Measurements from ENCODE around the gene CDC42BPG. TPM values are rescaled to one million over a fixed set of nuclear protein-coding genes. Genes with fewer than 3 reads are reported as not detected.
A peak's percentile ranks its signal among the peaks of the same experiment; 100 is the strongest.

Gene CDC42BPG
- total and polyA plus RNA-seq, 9 of the 15 experiments (the other 6 are each of a cell fraction or from before 2014, with no cell fraction given): 0.04 to 8.8 (median 2.1) TPM

GRCh38 chr11:64885367-64886286 lies 41.2 kb upstream of the CDC42BPG start (continued):
- TF ChIP-seq ZNF174 (CRISPR knock-in tag; IDR thresholded peaks at IDR 0.05): no peak
- no peak for TF ChIP-seq MLLT1 (IDR thresholded peaks at IDR 0.05)
- no peak for TF ChIP-seq ZNF586 (CRISPR knock-in tag; conservative IDR thresholded peaks at IDR 0.05)
- TF ChIP-seq CTCF (IDR thresholded peaks at IDR 0.05 in 2 of 3, conservative IDR thresholded peaks at IDR 0.05 in 1 of 3; ENCODE audit: insufficient read depth in 2 of 3, low read depth in 1 of 3, low read length in 3 of 3): no peak
- TF ChIP-seq HOMEZ (CRISPR knock-in tag; IDR thresholded peaks at IDR 0.05): no peak
- TF ChIP-seq CREB1 (IDR thresholded peaks at IDR 0.05): peak; percentile 71
- peak; percentile 71 for TF ChIP-seq CREB1 (CRISPR knock-in tag; IDR thresholded peaks at IDR 0.05)
- no peak for TF ChIP-seq TGIF2 (CRISPR knock-in tag; IDR thresholded peaks at IDR 0.05)
- no peak for TF ChIP-seq THAP12 (CRISPR knock-in tag; IDR thresholded peaks at IDR 0.05)
- TF ChIP-seq ZFX (CRISPR knock-in tag; IDR thresholded peaks at IDR 0.05): peak; percentile 52
- TF ChIP-seq NFIC (IDR thresholded peaks at IDR 0.05): no peak; the same call in 1 of the 2 replicates
- no peak for TF ChIP-seq COPS2 (conservative IDR thresholded peaks at IDR 0.05)

All from K562 (cell line).